Activated CD8-positive, alpha-beta memory T cell treated with anti-CD3 and anti-CD28 coated beads, Interleukin-2, amount 50 U/mL, for 24 hours (primary cell): Measurements from ENCODE around the gene MDC1.

ENCODE experiments used
- DNase-seq: peaks from one replicate; pipeline ENCODE4 v3.0.0-alpha.2; 2020; ENCODE audit errors: extremely low read depth

Gene MDC1

DNA sequence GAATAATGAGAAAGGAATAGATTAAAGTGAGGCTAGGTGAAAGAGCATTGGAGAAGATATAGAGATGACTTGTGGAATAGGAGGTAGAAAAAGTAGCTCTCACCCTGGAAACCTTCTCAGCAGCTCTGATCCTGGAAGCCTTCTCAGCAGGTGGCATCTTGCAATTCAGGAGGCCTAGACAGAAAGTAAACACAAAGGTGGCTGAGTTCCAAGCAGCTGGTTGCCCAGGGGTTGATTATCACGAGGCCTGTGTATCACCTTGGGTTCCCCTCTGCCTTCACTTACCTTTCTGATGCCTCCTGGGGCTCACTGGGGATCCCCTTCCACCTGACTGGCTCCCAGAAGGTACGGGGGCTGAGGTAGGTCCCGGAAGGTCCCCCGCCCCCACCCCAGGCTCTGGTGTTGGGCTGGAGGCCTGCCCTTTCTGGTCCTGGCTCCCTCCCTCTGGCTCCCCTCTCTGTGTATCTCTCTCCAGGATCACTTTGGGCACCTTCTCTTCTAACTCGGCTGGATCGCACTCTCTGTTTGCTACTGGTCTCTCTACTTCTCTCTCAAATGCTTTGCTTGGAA is 9.7 kb downstream of the MDC1 start:
- DNase-seq: no peak

DNA sequence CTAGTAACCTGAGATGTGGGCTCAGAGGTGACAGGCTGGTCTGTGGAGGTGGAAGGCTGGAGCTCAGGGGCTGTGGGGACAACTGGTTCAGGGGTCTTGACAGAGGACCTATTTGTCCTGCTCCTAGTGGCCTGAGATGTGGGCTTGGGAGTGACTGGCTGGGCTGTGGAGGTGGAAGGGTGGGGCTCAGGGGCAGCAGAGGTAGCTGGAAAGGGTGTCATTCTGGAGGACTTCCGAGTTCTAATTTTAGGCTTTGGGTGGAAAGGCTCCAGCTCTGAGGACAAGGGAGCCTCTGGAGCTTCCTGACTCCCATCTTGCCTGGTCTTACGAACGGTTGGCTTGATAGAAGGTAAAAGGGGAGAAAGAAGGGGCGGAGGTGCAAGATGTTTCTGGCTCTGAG is 11.5 kb downstream of the MDC1 start:
- no peak for DNase-seq

GRCh38 chr6:30703821-30704220 is 13.3 kb downstream of the MDC1 start:
- no peak for DNase-seq

- DNase-seq: no peak
These were observed 14.1 kb downstream of the MDC1 start for GRCh38 chr6:30703011-30703410.

- DNase-seq: no peak
These were observed 16.7 kb downstream of the MDC1 start for GRCh38 chr6:30700340-30700739.

DNA sequence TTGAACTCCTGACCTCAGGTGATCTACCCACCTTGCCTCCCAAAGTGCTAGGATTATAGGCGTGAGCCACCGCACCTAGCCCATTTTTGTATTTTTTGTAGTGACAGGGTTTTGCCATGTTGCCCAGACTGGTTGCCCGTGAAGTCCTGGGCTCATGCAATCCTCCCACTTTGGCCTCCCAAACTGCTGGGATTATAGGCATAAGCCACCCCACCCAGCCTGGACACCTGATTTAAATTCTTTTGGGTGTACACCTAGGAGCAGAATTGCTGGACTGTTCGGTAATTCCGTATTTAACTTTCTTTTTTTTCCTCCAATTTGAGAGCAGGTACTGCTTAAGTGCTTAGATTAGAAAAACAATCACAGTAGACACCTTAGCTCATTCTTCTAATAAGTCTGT is 20.6 kb downstream of the MDC1 start:
- no peak for DNase-seq

- DNase-seq: no peak
These were observed 25.8 kb downstream of the MDC1 start for GRCh38 chr6:30691208-30691847.

DNA sequence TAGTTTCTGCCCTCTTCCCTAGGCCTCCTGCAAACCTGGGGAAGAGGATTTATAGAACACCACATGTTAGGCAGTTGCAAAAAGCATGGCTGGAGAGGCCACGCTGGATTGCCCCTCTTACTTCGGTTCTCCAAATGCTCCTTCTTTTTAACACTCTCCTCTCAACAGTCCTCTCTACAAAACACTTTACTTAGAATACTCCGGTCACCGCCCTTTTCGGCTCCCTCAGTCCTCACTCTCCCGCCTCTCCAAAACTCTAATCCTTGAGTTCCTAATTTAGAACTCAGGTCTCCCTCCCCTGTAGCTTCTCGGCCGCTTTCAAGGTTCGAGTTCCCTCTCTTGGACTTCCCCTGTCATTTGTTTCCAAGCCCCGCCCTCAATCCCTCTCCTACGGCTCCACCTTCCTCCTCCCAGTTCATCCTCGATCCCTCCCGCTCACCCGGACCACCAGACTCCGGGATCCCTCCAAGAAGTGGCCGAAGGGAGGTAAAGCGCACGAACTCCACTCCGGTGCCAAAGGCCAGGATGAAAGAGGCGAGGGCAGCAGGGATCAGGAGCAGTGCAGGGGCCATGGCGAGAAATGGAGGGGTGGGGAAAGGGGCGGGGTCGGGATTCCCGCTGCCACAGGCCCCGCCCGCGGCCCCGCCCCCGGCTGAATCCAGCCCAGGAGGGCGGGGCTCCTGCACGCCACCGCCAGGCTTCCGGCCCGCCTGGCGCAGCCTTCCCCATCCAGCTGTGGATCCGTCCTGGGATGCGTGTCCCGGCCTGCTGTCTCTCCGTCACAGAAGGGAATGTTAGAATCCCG is 26.5 kb downstream of the MDC1 start, which contains the start of gene NRM:
Gene NRM (minus strand): TSS at position 582 of the 805 bp plus-strand sequence. CDS start 10 bp downstream, at position 572.
- no peak for DNase-seq

DNA sequence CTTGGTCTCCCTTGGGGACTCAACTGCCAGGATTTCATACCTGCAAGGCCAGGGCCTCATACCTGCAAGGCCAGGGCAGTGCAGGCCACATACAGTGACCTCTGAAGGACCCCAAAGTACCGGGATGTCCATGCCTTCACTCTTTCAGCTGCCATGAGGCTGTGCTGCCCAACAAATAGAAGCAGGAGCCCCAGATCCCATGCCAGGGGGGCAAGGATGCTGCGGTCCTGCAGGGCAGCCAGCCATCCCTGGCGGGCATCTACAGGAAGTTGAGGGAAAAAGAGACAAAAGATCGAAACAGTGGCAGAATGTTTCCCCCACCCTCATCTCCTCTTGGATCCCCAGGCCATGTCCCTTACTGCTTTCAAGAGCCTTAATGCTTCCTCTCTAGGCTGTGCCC is 27.1 kb downstream of the MDC1 start:
- DNase-seq: no peak

DNA sequence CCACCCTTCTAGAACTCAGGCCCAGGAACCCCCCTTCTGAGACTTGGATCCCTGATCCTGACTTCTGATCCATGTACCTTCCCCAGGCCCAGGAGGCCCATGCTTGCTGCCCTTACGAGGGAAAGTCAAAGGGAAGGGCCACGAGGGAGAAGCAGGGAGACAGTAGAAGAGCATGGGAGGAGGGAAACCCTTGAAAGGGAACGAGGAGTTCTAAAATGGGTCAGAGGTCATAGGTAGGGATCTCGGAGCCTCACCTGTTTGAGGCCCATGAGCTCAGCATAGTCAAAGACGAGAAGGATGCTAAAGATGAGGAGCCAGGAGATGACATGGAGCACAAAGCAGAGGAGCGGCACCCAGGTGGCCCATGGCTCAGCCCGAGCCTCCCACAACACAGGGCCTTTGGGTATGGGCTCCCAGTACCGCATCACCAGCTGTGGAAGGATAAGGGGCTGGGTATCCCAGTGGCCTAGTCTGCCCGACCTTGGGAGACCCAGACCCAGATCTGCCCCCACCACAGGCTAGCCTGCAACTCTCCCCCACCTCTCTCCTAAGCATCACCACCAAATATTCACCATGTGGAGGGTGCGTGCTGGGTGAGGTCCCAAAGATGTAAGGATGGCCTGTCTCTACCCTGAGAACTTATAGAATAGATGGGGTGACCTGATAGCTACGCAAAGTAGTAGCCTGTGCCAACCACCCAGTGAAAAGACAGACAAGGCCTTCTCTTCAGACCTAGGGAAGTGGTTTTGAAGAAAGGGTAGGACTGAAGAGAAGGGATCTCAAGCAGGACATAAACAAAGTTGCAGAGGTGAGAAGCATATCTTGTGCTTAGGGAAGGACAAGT is 27.8 kb downstream of the MDC1 start:
- no peak for DNase-seq

DNA sequence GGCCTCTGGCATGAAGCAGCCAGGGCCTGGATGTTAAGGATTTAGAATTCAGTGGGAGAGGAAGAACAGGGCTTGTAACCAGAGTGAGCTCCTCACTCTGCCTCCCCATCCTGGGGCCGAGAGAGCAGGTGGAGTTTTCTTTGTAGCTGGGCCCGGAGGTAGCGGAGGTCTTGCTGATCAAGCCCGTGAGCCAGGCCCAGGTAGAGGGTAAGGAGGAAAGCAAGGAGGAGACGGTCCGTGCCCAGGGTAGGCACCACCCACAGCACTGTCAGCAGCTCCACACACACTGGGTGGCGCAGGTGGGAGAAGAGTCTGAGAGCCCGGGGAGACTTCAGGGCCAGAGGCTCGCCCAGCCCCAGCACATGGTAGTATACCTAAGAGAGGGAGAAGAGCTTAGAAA is 28.5 kb downstream of the MDC1 start:
- DNase-seq: no peak

GRCh38 chr6:30687659-30688431 is 29.2 kb downstream of the MDC1 start:
- no peak for DNase-seq

DNA sequence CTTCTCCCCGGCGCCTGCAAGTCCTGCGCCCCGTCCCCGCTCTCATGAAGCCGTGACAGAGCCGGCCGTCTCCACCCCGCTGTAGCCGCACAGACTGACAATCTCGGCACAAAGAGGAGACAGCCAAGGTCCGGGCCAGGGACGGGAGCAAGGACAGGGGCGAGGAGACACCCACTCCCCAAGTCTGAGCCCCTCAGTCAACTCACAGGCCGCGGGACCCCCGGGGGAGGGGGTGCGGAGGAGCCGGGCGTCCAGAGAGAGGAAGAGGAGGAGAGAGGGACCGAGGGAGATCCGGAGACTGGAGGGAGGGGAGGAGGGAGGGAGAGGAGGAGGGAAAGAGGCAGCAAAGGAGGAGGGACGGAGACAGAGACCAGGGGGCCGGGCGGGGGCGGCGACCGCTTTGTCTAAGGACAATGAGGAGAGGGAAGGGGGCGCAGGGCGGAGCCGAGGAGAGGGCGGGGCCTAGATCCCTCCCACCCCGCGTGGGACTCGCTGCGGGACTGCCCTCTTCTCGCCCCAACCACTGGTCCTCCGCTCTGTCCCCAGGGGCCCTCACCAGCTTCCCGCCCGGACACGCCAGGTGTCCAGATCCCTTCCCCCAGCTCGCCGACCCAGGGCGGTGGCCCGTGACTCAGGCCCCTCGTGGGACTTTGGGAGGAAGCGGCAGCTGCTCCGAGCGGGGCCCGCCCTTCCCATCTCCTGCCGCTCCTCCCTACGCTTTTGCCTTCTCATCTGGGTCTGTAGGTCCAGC is 30.0 kb downstream of the MDC1 start:
- DNase-seq: peak; percentile 64

- peak; percentile 59 for DNase-seq
These were observed 30.8 kb downstream of the MDC1 start, which contains the start of gene PPP1R18 for GRCh38 chr6:30686009-30686907. Gene PPP1R18, minus strand, starts transcription at chr6:30686645. Its CDS starts 627 bp downstream, at chr6:30686018.

GRCh38 chr6:30685157-30686008 is 31.7 kb downstream of the MDC1 start:
- DNase-seq: no peak

DNA sequence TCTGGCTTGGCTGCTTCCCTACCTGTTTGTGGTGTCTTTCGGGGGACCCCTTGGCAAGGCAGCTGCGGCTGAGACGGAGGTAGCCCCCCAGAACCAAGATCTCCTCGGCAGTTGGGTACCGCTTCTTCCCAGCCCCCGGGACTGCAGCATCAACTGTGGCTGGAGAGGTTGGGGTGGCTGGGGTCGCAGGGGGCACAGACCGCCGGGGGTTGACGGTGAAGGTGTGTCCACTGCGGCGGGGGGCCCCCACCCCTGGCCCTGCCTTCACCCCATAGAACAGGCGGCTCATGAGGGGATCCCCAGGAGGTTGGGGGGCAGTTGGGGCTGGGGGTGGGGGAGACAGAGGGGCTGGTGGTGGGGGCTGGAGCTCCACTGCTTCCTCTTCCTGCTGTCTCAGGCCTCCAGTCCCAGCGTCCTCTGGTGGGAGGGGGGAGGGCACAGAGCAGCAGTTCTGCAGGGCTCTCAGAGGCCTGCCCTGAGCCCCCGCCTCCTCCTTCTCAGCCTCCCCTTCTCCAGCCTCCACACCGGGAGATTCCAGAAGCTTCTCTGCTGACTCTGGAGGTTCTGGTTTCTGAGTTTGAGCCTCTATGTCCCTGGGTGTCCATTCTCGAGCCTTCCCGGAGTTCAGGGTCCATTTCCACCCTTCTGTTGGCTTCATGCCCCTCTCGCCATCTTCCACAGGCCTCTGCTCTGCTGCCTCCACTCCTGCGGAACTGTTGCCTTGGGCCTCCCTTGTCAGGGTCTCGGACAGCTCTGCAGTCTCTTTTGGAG is 32.5 kb downstream of the MDC1 start:
- no peak for DNase-seq

DNA sequence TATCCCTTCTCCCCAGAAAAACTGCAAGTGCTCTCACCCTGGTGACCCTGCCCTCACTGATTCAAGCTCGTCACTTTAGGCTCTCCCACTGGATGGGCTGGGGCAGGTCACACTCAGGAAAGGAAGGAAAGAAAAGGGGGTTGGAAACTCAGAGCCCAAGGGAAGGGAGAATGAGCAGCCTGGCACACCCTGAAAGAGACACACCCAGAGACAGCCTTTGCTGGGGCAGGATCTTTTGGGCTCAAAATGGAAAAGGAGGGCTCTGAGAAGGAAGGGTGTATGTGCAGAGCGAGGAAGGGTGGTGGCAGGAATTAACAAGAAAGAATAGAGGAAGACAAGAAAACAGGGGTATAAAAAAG is 33.1 kb downstream of the MDC1 start:
- no peak for DNase-seq
